ENCODE results near the gene GPSM1. TPM values are rescaled to one million over a fixed set of nuclear protein-coding genes. Genes with fewer than 3 reads are reported as not detected.
A peak's percentile ranks its signal among the peaks of the same experiment; 100 is the strongest.

Gene GPSM1
- total RNA-seq, 1 experiment from 2014 or later = 24.7 TPM

DNA sequence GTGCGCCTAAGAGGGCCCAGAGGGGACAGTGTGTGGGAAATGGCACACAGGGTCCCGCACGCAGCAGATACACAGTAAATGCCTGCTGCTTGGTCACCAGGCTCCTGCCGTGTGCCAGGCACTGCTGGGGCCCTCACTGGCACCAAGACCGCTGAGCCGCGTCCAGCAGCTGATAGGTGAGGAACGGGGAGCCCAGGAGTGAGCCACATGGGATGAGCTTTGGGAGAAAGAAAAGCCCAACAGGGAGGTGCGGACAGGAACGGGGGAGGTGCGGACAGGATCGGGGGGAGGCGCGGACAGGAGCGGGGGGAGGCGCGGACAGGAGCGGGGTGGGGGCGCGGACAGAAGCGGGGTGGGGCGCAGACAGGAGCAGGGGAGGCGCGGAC, 16.5 kb downstream of the GPSM1 start:
- H3K27me3 ChIP-seq (ENCODE audit: insufficient read depth, low read length) = no peaks in the 10 kb centered on the region
- H3T11ph ChIP-seq (ENCODE audit: low read length) = no peak overlapping the region
- H3K4me2 ChIP-seq (ENCODE audit: insufficient read depth, insufficient read length, low read length) = no peak overlapping the region
- H2BK15ac ChIP-seq (ENCODE audit: low read depth, low read length) = no peak overlapping the region
- TF ChIP-seq, protein P1, sequence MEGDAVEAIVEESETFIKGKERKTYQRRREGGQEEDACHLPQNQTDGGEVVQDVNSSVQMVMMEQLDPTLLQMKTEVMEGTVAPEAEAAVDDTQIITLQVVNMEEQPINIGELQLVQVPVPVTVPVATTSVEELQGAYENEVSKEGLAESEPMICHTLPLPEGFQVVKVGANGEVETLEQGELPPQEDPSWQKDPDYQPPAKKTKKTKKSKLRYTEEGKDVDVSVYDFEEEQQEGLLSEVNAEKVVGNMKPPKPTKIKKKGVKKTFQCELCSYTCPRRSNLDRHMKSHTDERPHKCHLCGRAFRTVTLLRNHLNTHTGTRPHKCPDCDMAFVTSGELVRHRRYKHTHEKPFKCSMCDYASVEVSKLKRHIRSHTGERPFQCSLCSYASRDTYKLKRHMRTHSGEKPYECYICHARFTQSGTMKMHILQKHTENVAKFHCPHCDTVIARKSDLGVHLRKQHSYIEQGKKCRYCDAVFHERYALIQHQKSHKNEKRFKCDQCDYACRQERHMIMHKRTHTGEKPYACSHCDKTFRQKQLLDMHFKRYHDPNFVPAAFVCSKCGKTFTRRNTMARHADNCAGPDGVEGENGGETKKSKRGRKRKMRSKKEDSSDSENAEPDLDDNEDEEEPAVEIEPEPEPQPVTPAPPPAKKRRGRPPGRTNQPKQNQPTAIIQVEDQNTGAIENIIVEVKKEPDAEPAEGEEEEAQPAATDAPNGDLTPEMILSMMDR (conservative IDR thresholded peaks at IDR 0.05) = no peak
- no peaks in the 10 kb centered on the region; the same call in 1 of the 2 replicates for H3K27me3 Mint-ChIP-seq (ENCODE audit: low read depth)
- no peak overlapping the region for H3K4ac ChIP-seq (ENCODE audit: low read depth, low read length)
- no peaks in the 10 kb centered on the region for H4K20me1 ChIP-seq (ENCODE audit: control insufficient read depth, insufficient read depth, insufficient read length)
- no peaks in the 10 kb centered on the region; a peak in 1 of 7 replicates for H3K36me3 Mint-ChIP-seq (ENCODE audit: insufficient read depth in 1 of 3, low read depth in 3 of 3)
- no peak overlapping the region for H2BK5ac ChIP-seq (ENCODE audit: insufficient read length, low read length)
- no peak for DNase-seq
- H3K9me3 ChIP-seq (ENCODE audit: control insufficient read depth, low read depth, low read length) = no peaks in the 10 kb centered on the region
- no peaks in the 10 kb centered on the region for H3K4me1 ChIP-seq (ENCODE audit: insufficient read depth, low read length)
- no peak overlapping the region for H4K5ac ChIP-seq (ENCODE audit: insufficient read length, low read depth, low read length)
- H3K14ac ChIP-seq (ENCODE audit: insufficient read depth, low read length) = no peak overlapping the region
- no peak overlapping the region; a peak in 1 of 5 replicates for H3K4me3 Mint-ChIP-seq
- H3K79me2 ChIP-seq (ENCODE audit: insufficient read depth, low read length) = no peaks in the 10 kb centered on the region
- H3K23ac ChIP-seq (ENCODE audit: insufficient read length, low read depth, low read length) = no peak overlapping the region
- H3K18ac ChIP-seq (ENCODE audit: insufficient read length, low read depth, low read length) = no peak overlapping the region
- no peak overlapping the region for H2AFZ ChIP-seq (ENCODE audit: low read length)
- no peak overlapping the region; a peak in 1 of 7 replicates for H3K27ac Mint-ChIP-seq
- no peak overlapping the region for H3K56ac ChIP-seq (ENCODE audit: insufficient read length, low read depth, low read length)
- H2BK12ac ChIP-seq (ENCODE audit: insufficient read length, low read depth, low read length) = no peak overlapping the region
- H3K79me1 ChIP-seq (ENCODE audit: insufficient read depth, low read depth, low read length, poor library complexity, severe bottlenecking) = no peaks in the 10 kb centered on the region
- no peak overlapping the region for H4K8ac ChIP-seq (replicated peaks; ENCODE audit: insufficient read length, low read depth, low read length)
- peak overlapping the region; percentile 8 for H4K91ac ChIP-seq (ENCODE audit: insufficient read length, low read depth, low read length)
- H3K9ac ChIP-seq (ENCODE audit: extremely low read depth, insufficient read length, low read length) = no peak overlapping the region
- no peak overlapping the region for H2BK120ac ChIP-seq (ENCODE audit: low read depth, low read length, poor library complexity, severe bottlenecking)
- H3K4me1 Mint-ChIP-seq = peaks cover 6 to 29% of the 10 kb centered on the region in 2 experiments; a peak in 3 of 4 replicates
- no peaks in the 10 kb centered on the region for H3K9me3 Mint-ChIP-seq
- H2AK5ac ChIP-seq (ENCODE audit: insufficient read length, low read length) = no peak overlapping the region
- H3K27ac ChIP-seq (ENCODE audit: insufficient read length, low read depth, low read length) = no peak overlapping the region
- no peak overlapping the region for H2BK20ac ChIP-seq (ENCODE audit: low read depth, low read length, poor library complexity, severe bottlenecking)
- WGBS (ENCODE audit: extremely low coverage, insufficient read length, low lambda C conversion rate) = no CpG with 5 or more reads among the region's 24 CpGs
- no peaks in the 10 kb centered on the region for H3K23me2 ChIP-seq (ENCODE audit: insufficient read length, low read depth, low read length, poor library complexity, severe bottlenecking)
